Peyer's patch (tissue), 4 donors: Measurements from ENCODE around the gene ADD2.

Experiments
- POLR2A ChIP-seq, 2 donors: fragments of 450-650 bp; IDR thresholded peaks; one replicate each; pipeline ENCODE4 v1.5.1; 2017; ENCODE audit warnings: antibody characterized with exemption in 2 of 2, mild to moderate bottlenecking in 2 of 2, moderate library complexity in 2 of 2
- TF ChIP-seq, protein P1 (sequence below), 6 experiments: fragments of 450-650 bp in 4 of 6; fragments of 200-600 bp in 2 of 6; sonication (generic) in 1 of 6; IDR thresholded peaks; one replicate each; pipeline ENCODE4 v1.5.1; 2017 to 2019; ENCODE audit warnings: antibody characterized with exemption in 6 of 6, mild to moderate bottlenecking in 3 of 6, moderate library complexity in 1 of 6

DNA sequence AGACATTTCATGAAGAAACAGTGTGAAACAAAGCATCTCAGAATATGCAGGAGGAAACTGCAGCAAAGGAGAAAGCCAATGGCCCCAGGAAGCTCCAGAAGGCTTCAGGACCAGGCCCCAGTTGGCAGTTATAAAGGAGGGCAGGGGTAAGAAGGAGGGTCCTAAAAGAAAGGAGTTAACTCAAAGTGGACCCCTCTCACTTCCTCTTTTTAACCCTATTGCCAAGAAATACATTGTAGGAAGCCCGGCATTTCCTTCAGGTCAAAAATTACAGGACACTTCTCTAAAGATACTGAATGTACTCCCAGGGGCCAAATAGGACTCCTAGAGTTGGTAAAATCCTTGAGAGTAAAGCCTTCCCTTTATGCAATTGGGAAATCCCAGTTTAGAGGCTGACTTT is 137.2 kb downstream of the ADD2 start:
- no peak for TF ChIP-seq POLR2A (IDR thresholded peaks at IDR 0.05)
- TF ChIP-seq, protein P1, sequence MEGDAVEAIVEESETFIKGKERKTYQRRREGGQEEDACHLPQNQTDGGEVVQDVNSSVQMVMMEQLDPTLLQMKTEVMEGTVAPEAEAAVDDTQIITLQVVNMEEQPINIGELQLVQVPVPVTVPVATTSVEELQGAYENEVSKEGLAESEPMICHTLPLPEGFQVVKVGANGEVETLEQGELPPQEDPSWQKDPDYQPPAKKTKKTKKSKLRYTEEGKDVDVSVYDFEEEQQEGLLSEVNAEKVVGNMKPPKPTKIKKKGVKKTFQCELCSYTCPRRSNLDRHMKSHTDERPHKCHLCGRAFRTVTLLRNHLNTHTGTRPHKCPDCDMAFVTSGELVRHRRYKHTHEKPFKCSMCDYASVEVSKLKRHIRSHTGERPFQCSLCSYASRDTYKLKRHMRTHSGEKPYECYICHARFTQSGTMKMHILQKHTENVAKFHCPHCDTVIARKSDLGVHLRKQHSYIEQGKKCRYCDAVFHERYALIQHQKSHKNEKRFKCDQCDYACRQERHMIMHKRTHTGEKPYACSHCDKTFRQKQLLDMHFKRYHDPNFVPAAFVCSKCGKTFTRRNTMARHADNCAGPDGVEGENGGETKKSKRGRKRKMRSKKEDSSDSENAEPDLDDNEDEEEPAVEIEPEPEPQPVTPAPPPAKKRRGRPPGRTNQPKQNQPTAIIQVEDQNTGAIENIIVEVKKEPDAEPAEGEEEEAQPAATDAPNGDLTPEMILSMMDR (IDR thresholded peaks at IDR 0.05) = no peak
